ES-I3 (cell line): ENCODE results near the gene PACSIN2.
"Not testable (repeated sequence)": the region's sequence is repeated elsewhere in the genome, so short reads cannot be mapped to it uniquely, and the experiment has no call there.

ENCODE experiments used
- H3K36me3 ChIP-seq: 2 replicates; pipeline ENCODE4 v1.6.1; 2013; ENCODE audit warnings: mild to moderate bottlenecking, low read length, control low read depth, moderate library complexity; ENCODE audit not compliant: insufficient read depth
- H3K4me1 ChIP-seq: 2 replicates; pipeline ENCODE4 v1.6.1; 2013; ENCODE audit warnings: mild to moderate bottlenecking, control low read depth, low read length; ENCODE audit not compliant: insufficient read depth
- H3K9ac ChIP-seq: 2 replicates; pipeline ENCODE4 v1.6.1; 2013; ENCODE audit warnings: low read depth, mild to moderate bottlenecking, low read length, moderate library complexity
- H3K9me3 ChIP-seq: 2 replicates; pipeline ENCODE4 v1.6.1; 2013; ENCODE audit warnings: mild to moderate bottlenecking, low read length, moderate library complexity; ENCODE audit not compliant: control insufficient read depth, insufficient read depth

The PACSIN2 gene

GRCh38 chr22:42972649-42973535 lies 42.1 kb downstream of the PACSIN2 start:
- no peak overlapping the region for H3K9ac ChIP-seq
- no peaks in the 10 kb centered on the region; the same call in 1 of the 2 replicates for H3K9me3 ChIP-seq
- H3K4me1 ChIP-seq = peaks cover 15% of the 10 kb centered on the region
- H3K36me3 ChIP-seq = no peaks in the 10 kb centered on the region

- not testable (repeated sequence) for H3K36me3 ChIP-seq, H3K9me3 ChIP-seq, H3K9ac ChIP-seq
- H3K4me1 ChIP-seq = peaks cover 12% of the 10 kb centered on the region
Measured at GRCh38 chr22:42971473-42971860, 43.5 kb downstream of the PACSIN2 start.

GRCh38 chr22:42970029-42970428 lies 44.9 kb downstream of the PACSIN2 start:
- Histone ChIP-seq H3K9ac (no peak overlapping the region), H3K4me1 (peaks cover 9% of the 10 kb centered on the region), H3K9me3 (no peaks in the 10 kb centered on the region; the same call in 1 of the 2 replicates), H3K36me3 (no peaks in the 10 kb centered on the region)

- peaks cover 14% of the 10 kb centered on the region for H3K4me1 ChIP-seq
- H3K9me3 ChIP-seq = no peaks in the 10 kb centered on the region; the same call in 1 of the 2 replicates
- no peak overlapping the region for H3K9ac ChIP-seq
- no peaks in the 10 kb centered on the region; the same call in 1 of the 2 replicates for H3K36me3 ChIP-seq
Measured at GRCh38 chr22:42969348-42969975, 45.5 kb downstream of the PACSIN2 start.

- H3K9me3 ChIP-seq = no peaks in the 10 kb centered on the region; the same call in 1 of the 2 replicates
- H3K9ac ChIP-seq = no peak overlapping the region
- no peaks in the 10 kb centered on the region; the same call in 1 of the 2 replicates for H3K36me3 ChIP-seq
- peaks cover 27% of the 10 kb centered on the region for H3K4me1 ChIP-seq
Measured at GRCh38 chr22:42967933-42968332, 47.0 kb downstream of the PACSIN2 start.

- no peak overlapping the region for H3K9ac ChIP-seq
- no peaks in the 10 kb centered on the region; the same call in 1 of the 2 replicates for H3K36me3 ChIP-seq
- no peaks in the 10 kb centered on the region for H3K9me3 ChIP-seq
- peaks cover 29% of the 10 kb centered on the region for H3K4me1 ChIP-seq
Measured at GRCh38 chr22:42967005-42967404, 47.9 kb downstream of the PACSIN2 start.

GRCh38 chr22:42966497-42966896 lies 48.5 kb downstream of the PACSIN2 start:
- Histone ChIP-seq H3K36me3 (no peaks in the 10 kb centered on the region; the same call in 1 of the 2 replicates), H3K9ac (no peak overlapping the region), H3K9me3 (no peaks in the 10 kb centered on the region), H3K4me1 (peaks cover 29% of the 10 kb centered on the region)

- no peak overlapping the region for H3K9ac ChIP-seq
- no peaks in the 10 kb centered on the region for H3K9me3 ChIP-seq
- H3K36me3 ChIP-seq = no peaks in the 10 kb centered on the region; the same call in 1 of the 2 replicates
- H3K4me1 ChIP-seq = peaks cover 39% of the 10 kb centered on the region
Measured at GRCh38 chr22:42964994-42965699, 49.8 kb downstream of the PACSIN2 start.

GRCh38 chr22:42963231-42963595 lies 51.7 kb downstream of the PACSIN2 start:
- H3K4me1 ChIP-seq = peaks cover 54% of the 10 kb centered on the region

GRCh38 chr22:42962295-42963230 lies 52.4 kb downstream of the PACSIN2 start:
- Histone ChIP-seq H3K9ac (no peak overlapping the region), H3K9me3 (no peaks in the 10 kb centered on the region), H3K4me1 (peaks cover 54% of the 10 kb centered on the region), H3K36me3 (no peaks in the 10 kb centered on the region; the same call in 1 of the 2 replicates)

More at GRCh38 chr22:42963231-42963595, 51.7 kb downstream of the PACSIN2 start:
- no peaks in the 10 kb centered on the region; the same call in 1 of the 2 replicates for H3K36me3 ChIP-seq
- no peaks in the 10 kb centered on the region for H3K9me3 ChIP-seq
- no peak overlapping the region for H3K9ac ChIP-seq

GRCh38 chr22:42961810-42962209 lies 53.1 kb downstream of the PACSIN2 start:
- Histone ChIP-seq H3K4me1 (peaks cover 54% of the 10 kb centered on the region), H3K36me3 (no peaks in the 10 kb centered on the region; the same call in 1 of the 2 replicates)

GRCh38 chr22:42961400-42961690 lies 53.6 kb downstream of the PACSIN2 start:
- peaks cover 54% of the 10 kb centered on the region for H3K4me1 ChIP-seq
- H3K9ac ChIP-seq, H3K9me3 ChIP-seq, H3K36me3 ChIP-seq: not testable (repeated sequence)

More at GRCh38 chr22:42961810-42962209, 53.1 kb downstream of the PACSIN2 start:
- Histone ChIP-seq H3K9me3 (no peaks in the 10 kb centered on the region), H3K9ac (no peak overlapping the region)

GRCh38 chr22:42960531-42961399 lies 54.2 kb downstream of the PACSIN2 start:
- Histone ChIP-seq H3K36me3 (no peaks in the 10 kb centered on the region; the same call in 1 of the 2 replicates), H3K9ac (no peak overlapping the region), H3K9me3 (no peaks in the 10 kb centered on the region), H3K4me1 (peaks cover 54% of the 10 kb centered on the region)
